ELR (cell line): ENCODE measurements around the gene RHBDL1.

Experiments
- DNase-seq: peaks from one replicate; pipeline ENCODE4 v3.0.0-alpha.2; 2015; ENCODE audit warnings: low read depth

Gene RHBDL1

DNA sequence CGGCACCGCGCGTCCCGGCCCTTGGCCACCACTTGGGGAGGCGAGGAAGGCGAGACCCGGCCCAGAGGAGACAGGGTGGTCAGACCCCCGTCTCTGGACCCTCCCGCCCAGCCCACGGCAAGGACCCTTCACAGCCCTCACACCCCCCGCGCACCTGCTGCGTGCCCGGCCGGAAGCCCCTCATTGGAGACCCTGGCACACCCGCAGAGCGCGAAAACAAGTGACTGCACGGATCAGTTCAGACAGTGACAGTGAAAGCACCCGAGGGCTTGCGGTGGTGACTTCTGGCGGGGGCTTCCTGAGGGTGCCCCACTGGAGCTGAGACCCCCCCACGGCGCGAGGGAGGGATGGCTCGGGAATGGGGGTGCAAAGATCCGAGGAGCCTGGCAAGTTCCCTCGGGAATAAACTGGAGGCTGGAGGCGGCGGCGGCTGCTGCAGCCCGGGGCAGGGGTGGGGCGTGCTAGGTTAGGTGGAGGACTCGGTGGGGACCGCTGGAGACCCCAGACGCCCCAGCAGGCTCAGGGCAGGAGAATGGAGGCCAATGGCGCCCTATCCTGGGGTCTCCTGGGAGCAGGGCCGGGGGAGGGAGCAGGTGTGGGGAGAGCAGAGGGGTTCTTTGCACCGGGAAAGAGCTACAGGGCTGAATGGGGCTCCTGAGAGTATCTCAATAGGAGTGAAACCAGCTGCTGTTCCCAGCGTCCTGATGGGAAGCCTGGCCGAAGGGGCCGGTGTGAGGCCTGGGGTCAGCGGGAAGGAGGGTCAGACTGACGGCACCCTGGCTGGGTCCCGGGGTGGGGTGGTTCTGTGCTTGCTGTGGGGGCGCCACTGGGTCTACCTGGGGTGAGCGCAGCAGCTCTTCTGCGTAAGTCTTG, 31.0 kb downstream of the RHBDL1 start:
- no peak for DNase-seq

- no peak for DNase-seq
Measured at GRCh38 chr16:707062-707538, 31.6 kb downstream of the RHBDL1 start.

GRCh38 chr16:708019-708418, 32.5 kb downstream of the RHBDL1 start:
- no peak for DNase-seq

- DNase-seq: no peak
Measured at GRCh38 chr16:708959-709358, 33.5 kb downstream of the RHBDL1 start.

DNA sequence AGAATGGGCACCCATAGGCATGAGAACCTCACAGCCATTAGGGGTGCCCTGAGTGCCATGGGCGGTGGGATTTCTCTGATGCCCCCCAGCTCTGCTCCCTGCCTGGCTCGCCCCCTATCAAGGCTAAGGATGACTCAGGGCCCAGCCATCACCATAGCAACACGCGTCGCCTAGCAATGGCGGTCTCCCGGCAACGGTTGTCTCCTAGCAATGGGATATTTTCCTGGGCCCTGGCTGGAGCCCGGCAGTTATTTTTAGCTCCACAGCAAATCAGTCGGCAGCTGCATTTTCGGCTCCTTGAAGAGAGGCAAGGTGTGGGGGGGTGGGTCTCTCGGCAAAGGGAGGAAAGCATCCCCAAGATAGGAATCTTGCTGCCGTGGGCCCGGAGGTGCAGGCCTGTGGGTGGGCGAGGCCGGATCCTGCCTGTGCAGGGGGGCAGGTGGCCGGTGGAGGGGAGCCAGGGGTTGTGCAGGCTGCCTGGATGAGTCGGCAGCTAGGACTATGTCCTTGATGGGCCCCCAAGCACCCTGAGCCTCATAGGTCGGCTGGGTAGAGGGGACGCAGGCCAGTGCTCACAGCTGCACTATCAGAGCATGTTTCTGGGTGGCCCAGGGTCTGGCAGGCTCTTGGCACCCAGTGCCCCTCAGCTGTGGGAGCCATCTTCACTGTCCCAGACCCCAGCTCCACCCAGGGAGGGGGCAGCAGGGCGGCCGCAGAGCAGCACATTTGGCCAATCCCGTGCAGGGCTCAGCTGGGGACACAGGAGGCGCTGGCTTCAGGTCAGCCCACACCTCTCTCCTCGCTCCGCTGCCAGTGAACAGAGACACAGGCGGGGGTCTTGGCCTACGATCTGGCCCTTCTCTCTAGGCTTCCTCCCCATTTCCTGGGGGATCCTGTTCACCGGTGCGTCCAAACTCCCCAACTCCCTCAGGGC, 34.4 kb downstream of the RHBDL1 start:
- peak; percentile 75 for DNase-seq

GRCh38 chr16:710500-711075, 35.1 kb downstream of the RHBDL1 start:
- no peak for DNase-seq

DNA sequence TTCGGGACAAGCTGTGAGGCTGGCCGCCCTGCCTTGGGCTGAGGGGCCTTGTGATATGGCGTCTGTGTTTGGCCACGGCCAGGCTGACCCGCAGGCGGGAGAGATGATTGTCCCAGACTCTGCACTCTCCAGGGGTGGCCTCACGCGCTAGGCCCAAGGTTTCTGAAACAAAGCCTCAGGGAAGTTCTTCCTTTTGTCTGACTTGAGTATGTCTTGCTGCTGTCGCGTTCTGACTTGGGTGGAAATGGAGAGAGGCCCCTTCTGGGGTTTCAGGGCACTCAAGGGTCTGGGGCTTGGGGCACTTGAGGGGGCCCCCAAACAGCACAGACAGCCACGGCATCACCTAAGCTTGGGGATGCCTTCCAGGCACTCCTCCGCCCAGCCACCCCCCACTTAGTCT, 35.6 kb downstream of the RHBDL1 start:
- no peak for DNase-seq

DNA sequence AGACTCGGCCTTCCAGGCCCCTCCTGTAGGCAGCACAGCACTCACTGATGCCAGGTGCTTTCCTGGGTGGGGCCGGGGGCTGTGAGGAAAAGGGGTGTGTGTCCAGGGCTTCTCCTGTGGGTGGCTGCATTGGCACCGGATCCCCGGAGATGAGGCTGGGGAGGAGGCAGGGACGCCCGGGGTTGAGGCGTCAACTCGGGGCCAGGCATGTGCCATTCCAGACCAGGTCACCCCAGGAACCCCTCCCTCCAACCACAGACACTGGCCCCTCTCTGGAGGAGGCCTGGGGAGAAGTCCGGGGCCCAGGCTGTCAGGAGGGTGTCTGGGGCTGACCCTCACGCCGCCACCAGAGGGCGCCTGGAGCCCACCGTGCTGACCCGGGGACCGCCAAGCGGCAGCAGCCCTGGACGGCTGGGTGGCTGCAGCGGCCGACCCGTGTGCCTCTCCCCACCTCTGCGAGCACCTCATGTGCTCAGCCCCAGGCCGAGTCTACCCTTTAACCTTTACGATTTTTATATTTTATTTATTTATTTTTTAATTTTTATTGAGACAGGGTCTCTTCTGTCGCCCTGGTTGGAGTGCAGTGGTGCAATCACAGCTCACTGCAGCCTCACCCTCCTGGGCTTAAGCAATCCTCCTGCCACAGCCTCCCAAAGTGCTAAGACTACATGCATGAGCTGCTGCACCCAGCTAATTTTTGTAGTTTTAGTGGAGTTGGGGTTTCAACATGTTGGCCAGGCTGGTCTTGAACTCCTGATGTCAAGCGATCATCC, 36.3 kb downstream of the RHBDL1 start:
- DNase-seq: peak; percentile 77

GRCh38 chr16:712740-713250, 37.3 kb downstream of the RHBDL1 start:
- DNase-seq: peak; percentile 97

DNA sequence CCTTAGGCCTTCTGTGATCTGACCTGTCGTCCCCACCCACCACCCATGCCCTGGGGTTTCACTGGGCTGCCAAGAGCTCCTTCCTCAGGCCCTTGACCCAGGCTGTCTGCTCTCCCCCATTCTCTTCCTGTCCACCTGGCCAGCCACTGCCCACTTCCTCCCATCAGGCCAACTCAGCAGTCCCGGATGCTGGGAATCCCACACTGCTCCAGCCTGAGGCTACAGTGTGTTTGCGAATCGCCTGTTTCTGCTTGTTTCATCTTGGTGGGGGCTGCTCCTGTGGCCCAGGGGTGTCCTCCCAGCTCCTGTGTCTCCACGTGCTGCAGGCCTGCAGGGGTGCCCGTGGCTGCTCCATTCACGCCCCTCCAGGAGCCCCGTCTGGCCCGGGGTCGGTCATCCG, 38.6 kb downstream of the RHBDL1 start:
- peak; percentile 71 for DNase-seq

GRCh38 chr16:714558-715476, 39.3 kb downstream of the RHBDL1 start, which contains the start of gene METRN:
TSS of gene METRN (plus strand) at chr16:715118. CDS start at chr16:715290, 172 bp downstream.
- DNase-seq: peak; percentile 91

DNA sequence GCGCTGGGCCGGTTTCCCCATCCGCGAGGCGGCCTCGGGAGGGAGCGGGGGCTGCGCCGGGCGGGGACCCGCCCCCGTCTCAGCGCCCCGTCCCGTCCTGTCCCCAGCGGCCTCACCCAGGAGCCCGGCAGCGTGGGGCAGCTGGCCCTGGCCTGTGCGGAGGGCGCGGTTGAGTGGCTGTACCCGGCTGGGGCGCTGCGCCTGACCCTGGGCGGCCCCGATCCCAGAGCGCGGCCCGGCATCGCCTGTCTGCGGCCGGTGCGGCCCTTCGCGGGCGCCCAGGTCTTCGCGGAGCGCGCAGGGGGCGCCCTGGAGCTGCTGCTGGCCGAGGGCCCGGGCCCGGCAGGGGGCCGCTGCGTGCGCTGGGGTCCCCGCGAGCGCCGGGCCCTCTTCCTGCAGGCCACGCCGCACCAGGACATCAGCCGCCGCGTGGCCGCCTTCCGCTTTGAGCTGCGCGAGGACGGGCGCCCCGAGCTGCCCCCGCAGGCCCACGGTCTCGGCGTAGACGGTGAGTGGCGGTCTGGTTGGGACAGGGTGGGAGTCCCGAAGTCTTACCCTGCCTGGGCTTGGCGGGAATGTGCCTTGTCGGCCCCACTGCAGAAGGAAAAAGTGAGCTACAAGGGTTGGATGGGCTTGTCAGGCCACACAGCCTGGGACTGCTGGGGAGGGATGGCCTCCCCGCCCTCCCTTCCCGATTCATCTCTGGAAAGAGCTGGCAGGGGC, 40.2 kb downstream of the RHBDL1 start:
- peak; percentile 53 for DNase-seq

DNA sequence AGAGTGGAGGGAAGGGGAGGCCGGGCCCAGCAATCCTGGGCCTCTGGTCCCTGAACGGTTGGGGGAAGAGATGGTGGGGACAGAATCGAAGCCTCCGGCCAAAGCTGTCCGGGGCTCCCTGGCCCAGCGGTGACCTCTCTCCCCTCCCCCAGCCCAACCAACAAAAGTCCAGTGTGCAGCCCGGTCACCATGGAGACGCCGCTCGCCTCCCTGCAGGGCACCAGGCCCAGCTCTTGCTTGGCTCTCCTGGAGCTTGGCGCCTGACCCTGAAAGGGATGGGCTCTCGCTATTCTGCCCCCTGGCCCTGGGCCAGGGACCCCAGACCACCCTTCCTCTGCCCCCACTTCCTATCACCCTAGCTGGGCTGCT, 40.7 kb downstream of the RHBDL1 start:
- peak; percentile 38 for DNase-seq

- no peak for DNase-seq
Measured at GRCh38 chr16:716768-717325, 41.4 kb downstream of the RHBDL1 start.

DNA sequence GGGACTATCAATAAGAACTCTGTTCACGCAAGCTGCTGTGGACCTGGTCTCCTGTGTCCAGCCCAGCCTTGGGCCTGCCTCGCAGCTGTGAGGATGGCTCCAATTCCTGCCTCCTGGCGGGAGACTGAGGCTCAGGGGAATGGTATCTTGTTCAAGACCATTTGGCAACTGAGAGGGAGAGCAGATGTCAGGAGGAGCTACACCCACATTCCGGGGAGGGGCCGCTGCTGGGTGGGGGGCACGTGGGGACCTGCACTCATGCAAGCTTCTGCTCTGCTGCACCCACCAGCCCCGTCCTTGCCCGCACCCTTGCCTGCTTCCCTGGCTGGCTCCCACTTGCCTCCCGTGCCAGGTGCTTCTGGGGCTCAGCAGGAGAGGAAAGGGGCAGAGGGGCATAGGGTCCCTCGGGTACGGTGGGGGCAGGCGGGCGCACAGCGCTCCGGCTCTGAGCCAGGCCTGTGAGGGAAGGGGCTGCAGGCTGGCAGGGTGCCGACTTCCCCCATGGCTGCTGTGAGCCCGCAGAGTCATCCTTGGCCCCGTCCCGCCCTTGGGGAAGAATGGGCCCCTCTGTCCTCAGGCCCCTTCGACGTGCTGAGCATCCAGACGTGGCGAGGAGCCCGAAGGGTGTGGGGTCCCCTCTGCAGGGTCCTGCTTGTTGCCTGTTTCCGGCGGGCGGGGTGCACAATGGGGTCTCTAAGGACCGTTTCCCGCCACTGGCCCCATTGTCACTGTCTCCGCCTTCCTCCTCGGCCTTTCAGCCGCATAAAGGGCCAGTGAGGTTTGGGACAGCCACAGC, 42.2 kb downstream of the RHBDL1 start:
- no peak for DNase-seq

GRCh38 chr16:718389-718788, 42.9 kb downstream of the RHBDL1 start:
- DNase-seq: no peak

GRCh38 chr16:718922-719321, 43.5 kb downstream of the RHBDL1 start:
- DNase-seq: no peak

DNA sequence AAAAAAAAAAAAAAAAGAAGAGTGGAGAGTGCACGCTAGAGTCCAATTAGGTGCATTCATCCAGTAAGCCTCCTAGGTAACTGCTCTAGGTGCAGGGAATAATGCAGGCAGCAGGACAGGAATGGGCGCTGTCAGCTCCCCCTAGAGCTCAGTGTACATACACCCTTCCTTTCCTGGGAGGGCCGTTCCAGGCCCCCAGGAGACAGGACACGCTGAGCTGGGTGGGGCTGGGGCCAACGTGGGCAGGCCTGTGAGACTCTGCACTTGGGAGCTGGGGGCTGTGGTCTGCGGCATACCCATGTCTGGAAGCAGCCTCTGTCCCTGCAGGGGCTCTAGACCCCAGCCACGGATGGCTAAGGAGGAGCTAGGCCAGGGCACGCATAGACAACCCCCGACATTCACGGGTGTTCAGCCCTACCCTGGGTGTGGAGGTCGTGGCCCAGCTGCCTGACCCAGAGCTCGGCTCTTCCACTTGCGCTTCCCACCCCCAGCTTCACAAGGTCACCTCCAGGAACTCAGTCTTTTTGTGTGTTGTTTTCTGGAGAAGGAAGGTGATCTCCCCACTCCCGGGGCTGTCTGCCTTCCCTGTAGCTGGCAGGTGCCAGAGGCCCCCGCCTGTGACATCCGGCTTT, 44.5 kb downstream of the RHBDL1 start:
- peak; percentile 54 for DNase-seq
